HEK293 (cell line): Measurements from ENCODE around the gene CHCHD6.
A peak's percentile ranks its signal among the peaks of the same experiment; 100 is the strongest.

Experiments used
- CTCF ChIA-PET: fragments of 350-600 bp; formaldehyde crosslinking; extraction: SDS; loops from one replicate; lab custom pipeline; 2021; ENCODE audit warnings: antibody characterized with exemption; lab: Yijun Ruan, JAX
- POLR2A ChIA-PET: fragments of 300-600 bp; formaldehyde crosslinking; extraction: SDS; loops from one replicate; lab custom pipeline; 2020; ENCODE audit warnings: antibody characterized with exemption, inconsistent platforms; lab: Yijun Ruan, JAX
- H3K27ac ChIP-seq: fragments of 200-500 bp; sonication (Bioruptor generic); 2 replicates; pipeline ENCODE4 v1.5.1; 2014; ENCODE audit warnings: low read depth, low read length, control low read depth, inconsistent platforms; ENCODE audit errors: extremely low read depth
- H3K36me3 ChIP-seq, 2 experiments: fragments of 200-500 bp in 1 of 2; sonication (Bioruptor generic) in 1 of 2; 1 replicate in 1 of 2; 2 replicates in 1 of 2; pipeline ENCODE4 v1.5.1; 2014 to 2017; ENCODE audit warnings: inconsistent platforms in 2 of 2, low read length in 2 of 2; ENCODE audit not compliant: control insufficient read depth in 2 of 2, insufficient read depth in 1 of 2
- H3K4me1 ChIP-seq: fragments of 200-500 bp; sonication (Bioruptor generic); 2 replicates; pipeline ENCODE4 v1.5.1; 2014; ENCODE audit warnings: mild to moderate bottlenecking, low read length, inconsistent platforms; ENCODE audit not compliant: control insufficient read depth, insufficient read depth
- H3K4me3 ChIP-seq: 2 replicates; pipeline ENCODE4 v1.5.1; 2011; ENCODE audit warnings: low read depth, mild to moderate bottlenecking, control low read depth, low read length, moderate library complexity
- H3K9me3 ChIP-seq: fragments of 200-500 bp; sonication (Bioruptor generic); 2 replicates; pipeline ENCODE4 v1.5.1; 2014; ENCODE audit warnings: low read depth, low read length, inconsistent platforms; ENCODE audit not compliant: control insufficient read depth, insufficient read depth
- ATF2 ChIP-seq: fragments of 450-650 bp; formaldehyde crosslinking; IDR thresholded peaks from 2 replicates; pipeline ENCODE4 v1.5.1; 2016; ENCODE audit warnings: missing biosample characterization, missing genetic modification characterization, low read depth
- GLI4 ChIP-seq: fragments of 450-650 bp; formaldehyde crosslinking; IDR thresholded peaks from 2 replicates; pipeline ENCODE4 v1.5.1; 2016; ENCODE audit warnings: missing biosample characterization, missing genetic modification characterization
- KLF16 ChIP-seq: fragments of 450-650 bp; formaldehyde crosslinking; IDR thresholded peaks from 2 replicates; pipeline ENCODE4 v1.5.1; 2017; ENCODE audit warnings: missing biosample characterization, missing genetic modification characterization
- OVOL3 ChIP-seq: fragments of 450-650 bp; formaldehyde crosslinking; IDR thresholded peaks from 2 replicates; pipeline ENCODE4 v1.5.1; 2016; ENCODE audit warnings: missing biosample characterization, missing genetic modification characterization
- SETDB1 ChIP-seq: IDR thresholded peaks from one replicate; pipeline ENCODE4 v1.6.1; 2017; ENCODE audit warnings: mild to moderate bottlenecking, low read length, moderate library complexity, mixed read lengths; ENCODE audit not compliant: insufficient read length
- ZFP3 ChIP-seq: fragments of 450-650 bp; formaldehyde crosslinking; IDR thresholded peaks from 2 replicates; pipeline ENCODE4 v1.5.1; 2016; ENCODE audit warnings: low read depth, missing biosample characterization, missing genetic modification characterization
- ZFP69B ChIP-seq: fragments of 450-650 bp; formaldehyde crosslinking; IDR thresholded peaks from 2 replicates; pipeline ENCODE4 v1.5.1; 2016; ENCODE audit warnings: missing biosample characterization, missing genetic modification characterization
- ZNF10 ChIP-seq: fragments of 450-650 bp; formaldehyde crosslinking; IDR thresholded peaks from 2 replicates; pipeline ENCODE4 v1.5.1; 2017; ENCODE audit warnings: missing biosample characterization, missing genetic modification characterization
- ZNF138 ChIP-seq: fragments of 450-650 bp; formaldehyde crosslinking; IDR thresholded peaks from 2 replicates; pipeline ENCODE4 v1.5.1; 2016; ENCODE audit warnings: missing biosample characterization, missing genetic modification characterization, borderline replicate concordance
- ZNF155 ChIP-seq: fragments of 450-650 bp; formaldehyde crosslinking; IDR thresholded peaks from 2 replicates; pipeline ENCODE4 v1.5.1; 2016; ENCODE audit warnings: missing biosample characterization, missing genetic modification characterization
- ZNF175 ChIP-seq: fragments of 450-650 bp; formaldehyde crosslinking; IDR thresholded peaks from 2 replicates; pipeline ENCODE4 v1.5.1; 2016; ENCODE audit warnings: missing biosample characterization, missing genetic modification characterization
- ZNF202 ChIP-seq: fragments of 450-650 bp; formaldehyde crosslinking; IDR thresholded peaks from 2 replicates; pipeline ENCODE4 v1.5.1; 2016; ENCODE audit warnings: missing biosample characterization, missing genetic modification characterization, borderline replicate concordance
- ZNF223 ChIP-seq: fragments of 450-650 bp; formaldehyde crosslinking; IDR thresholded peaks from 2 replicates; pipeline ENCODE4 v1.5.1; 2016; ENCODE audit warnings: missing biosample characterization, missing genetic modification characterization
- ZNF248 ChIP-seq: fragments of 450-650 bp; formaldehyde crosslinking; IDR thresholded peaks from 2 replicates; pipeline ENCODE4 v1.5.1; 2017; ENCODE audit warnings: missing biosample characterization, missing genetic modification characterization
- ZNF423 ChIP-seq: fragments of 450-650 bp; formaldehyde crosslinking; IDR thresholded peaks from 2 replicates; pipeline ENCODE4 v1.5.1; 2016; ENCODE audit warnings: missing biosample characterization, missing genetic modification characterization
- ZNF529 ChIP-seq: fragments of 450-650 bp; formaldehyde crosslinking; IDR thresholded peaks from 2 replicates; pipeline ENCODE4 v1.5.1; 2017; ENCODE audit warnings: missing genetic modification characterization, missing biosample characterization; ENCODE audit not compliant: insufficient replicate concordance
- ZNF768 ChIP-seq: fragments of 450-650 bp; formaldehyde crosslinking; IDR thresholded peaks from 2 replicates; pipeline ENCODE4 v1.5.1; 2018; ENCODE audit warnings: missing biosample characterization, mild to moderate bottlenecking, missing genetic modification characterization
- ZNF837 ChIP-seq: fragments of 450-650 bp; formaldehyde crosslinking; IDR thresholded peaks from 2 replicates; pipeline ENCODE4 v1.5.1; 2016; ENCODE audit warnings: missing biosample characterization, missing genetic modification characterization
- ZSCAN23 ChIP-seq: fragments of 450-650 bp; formaldehyde crosslinking; IDR thresholded peaks from 2 replicates; pipeline ENCODE4 v1.5.1; 2016; ENCODE audit warnings: missing biosample characterization, missing genetic modification characterization
- TF ChIP-seq, protein P1 (sequence below): fragments of 450-650 bp; formaldehyde crosslinking; conservative IDR thresholded peaks from 2 replicates; pipeline ENCODE4 v1.5.1; 2016; ENCODE audit warnings: low read depth, missing biosample characterization, missing genetic modification characterization

Gene CHCHD6

GRCh38 chr3:126973814-126974213 is 269.8 kb downstream of the CHCHD6 start:
- no peak overlapping the region for H3K4me3 ChIP-seq
- peak; percentile 95 for TF ChIP-seq ZNF529 (tag by site-specific recombination)
- TF ChIP-seq ZNF837 = no peak
- H3K4me1 ChIP-seq = no peaks in the 10 kb centered on the region
- H3K9me3 ChIP-seq = no peaks in the 10 kb centered on the region
- CTCF ChIA-PET = interaction anchor here (0.6 kb wide), 1 partner anchor 104 kb away, joined by 3 read pairs; no protein-coding TSS in a partner anchor
- POLR2A ChIA-PET = no interaction called here
- H3K36me3 ChIP-seq = no peaks in the 10 kb centered on the region
- H3K27ac ChIP-seq = no peak overlapping the region

DNA sequence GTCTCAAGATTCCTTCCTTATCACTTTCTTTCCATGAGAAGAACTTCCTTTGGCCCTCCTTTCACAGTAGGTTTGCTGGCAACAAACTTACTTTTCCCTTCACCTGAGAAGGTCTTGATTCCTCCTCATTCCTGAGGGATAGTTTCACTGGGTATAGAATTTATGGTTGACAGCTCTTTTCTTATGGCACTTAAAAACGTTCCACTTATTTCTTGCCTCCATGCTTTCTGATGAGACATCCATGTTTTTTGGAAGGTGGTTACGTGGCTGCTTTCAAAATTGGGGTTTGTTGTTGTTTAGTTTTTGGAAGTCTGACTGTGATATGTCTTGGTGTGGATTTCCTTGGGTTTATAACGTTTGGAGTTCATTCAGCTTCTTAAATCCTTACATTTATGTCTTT is 270.7 kb downstream of the CHCHD6 start:
- Histone ChIP-seq H3K4me1 (no peaks in the 10 kb centered on the region), H3K9me3 (no peaks in the 10 kb centered on the region), H3K4me3 (no peak overlapping the region), H3K36me3 (no peaks in the 10 kb centered on the region), H3K27ac (no peak overlapping the region)
- TF ChIP-seq ZNF202 (tag by site-specific recombination) (no peak), ZNF423 (no peak), ZNF223 (tag by site-specific recombination) (no peak), SETDB1 (peak; percentile 40), ZNF768 (tag by site-specific recombination) (no peak), ZFP69B (tag by site-specific recombination) (no peak), ZNF175 (tag by site-specific recombination) (no peak)
- TF ChIP-seq, protein P1, sequence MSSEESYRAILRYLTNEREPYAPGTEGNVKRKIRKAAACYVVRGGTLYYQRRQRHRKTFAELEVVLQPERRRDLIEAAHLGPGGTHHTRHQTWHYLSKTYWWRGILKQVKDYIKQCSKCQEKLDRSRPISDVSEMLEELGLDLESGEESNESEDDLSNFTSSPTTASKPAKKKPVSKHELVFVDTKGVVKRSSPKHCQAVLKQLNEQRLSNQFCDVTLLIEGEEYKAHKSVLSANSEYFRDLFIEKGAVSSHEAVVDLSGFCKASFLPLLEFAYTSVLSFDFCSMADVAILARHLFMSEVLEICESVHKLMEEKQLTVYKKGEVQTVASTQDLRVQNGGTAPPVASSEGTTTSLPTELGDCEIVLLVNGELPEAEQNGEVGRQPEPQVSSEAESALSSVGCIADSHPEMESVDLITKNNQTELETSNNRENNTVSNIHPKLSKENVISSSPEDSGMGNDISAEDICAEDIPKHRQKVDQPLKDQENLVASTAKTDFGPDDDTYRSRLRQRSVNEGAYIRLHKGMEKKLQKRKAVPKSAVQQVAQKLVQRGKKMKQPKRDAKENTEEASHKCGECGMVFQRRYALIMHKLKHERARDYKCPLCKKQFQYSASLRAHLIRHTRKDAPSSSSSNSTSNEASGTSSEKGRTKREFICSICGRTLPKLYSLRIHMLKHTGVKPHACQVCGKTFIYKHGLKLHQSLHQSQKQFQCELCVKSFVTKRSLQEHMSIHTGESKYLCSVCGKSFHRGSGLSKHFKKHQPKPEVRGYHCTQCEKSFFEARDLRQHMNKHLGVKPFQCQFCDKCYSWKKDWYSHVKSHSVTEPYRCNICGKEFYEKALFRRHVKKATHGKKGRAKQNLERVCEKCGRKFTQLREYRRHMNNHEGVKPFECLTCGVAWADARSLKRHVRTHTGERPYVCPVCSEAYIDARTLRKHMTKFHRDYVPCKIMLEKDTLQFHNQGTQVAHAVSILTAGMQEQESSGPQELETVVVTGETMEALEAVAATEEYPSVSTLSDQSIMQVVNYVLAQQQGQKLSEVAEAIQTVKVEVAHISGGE (tag by site-specific recombination) = no peak
- ChIA-PET CTCF (interaction anchor here (1.2 kb wide), 1 partner anchor 47 kb away, joined by 3 read pairs; no protein-coding TSS in a partner anchor), POLR2A (no interaction called here)

- H3K36me3 ChIP-seq = no peaks in the 10 kb centered on the region
- ChIA-PET POLR2A (no interaction called here), CTCF (no interaction called here)
Measured at GRCh38 chr3:126976906-126977305, 272.9 kb downstream of the CHCHD6 start.

More at GRCh38 chr3:126976906-126977305, 272.9 kb downstream of the CHCHD6 start:
- TF ChIP-seq GLI4 (tag by site-specific recombination) (no peak), ZSCAN23 (tag by site-specific recombination) (no peak), ZNF10 (no peak), ZNF155 (tag by site-specific recombination) (no peak), OVOL3 (tag by site-specific recombination) (no peak), KLF16 (no peak), ATF2 (tag by site-specific recombination) (no peak), ZFP3 (tag by site-specific recombination) (no peak), ZNF248 (no peak), ZNF138 (no peak)
- no peak overlapping the region for H3K4me3 ChIP-seq
- H3K4me1 ChIP-seq = no peaks in the 10 kb centered on the region
- no peaks in the 10 kb centered on the region for H3K9me3 ChIP-seq
- no peak overlapping the region for H3K27ac ChIP-seq
